UCSD-AML1 (cell line): ENCODE measurements around the gene RALGDS.
A peak's percentile ranks its signal among the peaks of the same experiment; 100 is the strongest.

Experiments used
- DNase-seq: peaks from one replicate; lab custom pipeline; 2025; ENCODE audit not compliant: unreplicated experiment; lab: John Stamatoyannopoulos, UW

RALGDS gene

DNA sequence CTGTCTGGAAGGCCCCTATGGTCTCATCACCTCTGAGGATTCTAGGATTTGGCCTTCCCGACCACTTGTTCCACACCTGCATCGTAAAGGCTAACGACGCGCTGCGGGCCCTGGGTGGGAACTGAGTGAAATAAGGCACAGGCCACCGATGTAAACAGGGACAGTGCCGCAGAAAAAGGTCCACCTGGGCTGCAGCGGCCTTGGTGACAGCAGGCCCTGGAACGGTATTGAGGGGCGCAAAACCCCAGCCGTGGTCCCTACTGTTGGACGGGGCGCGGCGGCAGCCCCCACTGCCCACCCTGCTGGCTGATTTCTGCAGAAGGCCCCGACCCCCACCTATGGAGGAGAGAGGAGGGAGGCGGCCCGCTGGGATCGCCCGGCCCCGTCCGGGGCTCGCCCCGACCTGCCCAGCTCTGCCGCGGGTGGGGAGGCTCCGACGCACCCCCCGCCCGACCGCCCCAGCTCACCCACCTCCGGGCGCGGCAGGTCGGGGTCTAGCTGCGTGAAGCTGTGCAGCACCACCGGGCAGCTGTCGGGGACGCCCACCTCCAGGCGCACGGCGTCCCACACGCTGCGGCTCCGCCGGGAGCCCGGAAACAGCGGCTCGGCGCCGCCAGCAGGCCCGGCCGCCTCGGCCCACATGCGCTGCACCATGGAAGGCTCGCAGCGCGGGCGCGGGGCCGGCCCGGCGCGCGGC, 391 bp downstream of the RALGDS start:
- DNase-seq = no peak

GRCh38 chr9:133119846-133120500, 1.1 kb downstream of the RALGDS start:
- DNase-seq = no peak

GRCh38 chr9:133119103-133119845, 1.8 kb downstream of the RALGDS start:
- DNase-seq = no peak

- no peak for DNase-seq
Measured at GRCh38 chr9:133118568-133118967, 2.5 kb downstream of the RALGDS start.

GRCh38 chr9:133118179-133118520, 2.9 kb downstream of the RALGDS start:
- DNase-seq = no peak

DNA sequence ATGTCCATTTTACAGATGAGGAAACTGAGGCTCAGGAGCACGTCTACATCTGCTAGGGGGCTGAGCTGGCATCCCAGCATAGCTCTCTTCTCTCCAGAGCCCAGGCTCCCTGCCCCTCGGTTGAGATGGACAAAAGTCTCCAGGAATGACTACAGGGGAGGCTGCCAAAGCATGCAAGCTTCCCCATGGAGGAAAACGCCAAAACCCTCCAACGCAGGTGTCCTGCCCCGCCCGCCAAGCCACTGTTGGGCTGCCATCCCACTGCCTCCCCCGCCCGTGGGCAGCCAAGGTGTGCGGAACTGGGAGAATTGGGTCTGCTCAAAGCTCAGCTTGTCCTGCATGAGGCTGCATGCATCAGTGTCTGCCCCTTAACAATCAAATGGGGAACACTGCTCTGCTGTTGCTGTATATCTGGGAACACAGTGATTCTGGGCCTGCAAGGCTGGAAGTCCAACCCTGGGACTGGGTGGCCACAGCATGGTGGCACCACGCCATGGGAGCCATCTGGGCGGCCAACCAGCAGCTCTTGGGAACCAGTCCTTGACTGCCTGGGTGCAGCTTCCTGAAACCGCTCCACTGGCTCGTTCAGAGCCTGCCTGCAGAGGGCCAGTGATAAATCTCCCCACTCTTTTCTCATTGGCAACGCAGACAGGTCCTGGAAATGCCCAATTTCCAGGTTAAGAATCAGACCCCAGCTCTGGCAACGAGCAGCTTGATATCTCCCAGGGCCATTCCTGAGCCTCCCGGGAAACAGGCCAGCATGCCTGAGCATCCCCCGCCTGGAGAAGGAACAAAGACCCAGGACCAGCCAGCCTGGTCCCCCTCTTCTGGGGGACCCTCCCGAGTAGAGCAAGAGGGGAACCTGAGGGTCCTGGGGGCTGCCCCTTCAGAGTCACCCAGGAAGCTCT, 3.5 kb downstream of the RALGDS start:
- DNase-seq = no peak

DNA sequence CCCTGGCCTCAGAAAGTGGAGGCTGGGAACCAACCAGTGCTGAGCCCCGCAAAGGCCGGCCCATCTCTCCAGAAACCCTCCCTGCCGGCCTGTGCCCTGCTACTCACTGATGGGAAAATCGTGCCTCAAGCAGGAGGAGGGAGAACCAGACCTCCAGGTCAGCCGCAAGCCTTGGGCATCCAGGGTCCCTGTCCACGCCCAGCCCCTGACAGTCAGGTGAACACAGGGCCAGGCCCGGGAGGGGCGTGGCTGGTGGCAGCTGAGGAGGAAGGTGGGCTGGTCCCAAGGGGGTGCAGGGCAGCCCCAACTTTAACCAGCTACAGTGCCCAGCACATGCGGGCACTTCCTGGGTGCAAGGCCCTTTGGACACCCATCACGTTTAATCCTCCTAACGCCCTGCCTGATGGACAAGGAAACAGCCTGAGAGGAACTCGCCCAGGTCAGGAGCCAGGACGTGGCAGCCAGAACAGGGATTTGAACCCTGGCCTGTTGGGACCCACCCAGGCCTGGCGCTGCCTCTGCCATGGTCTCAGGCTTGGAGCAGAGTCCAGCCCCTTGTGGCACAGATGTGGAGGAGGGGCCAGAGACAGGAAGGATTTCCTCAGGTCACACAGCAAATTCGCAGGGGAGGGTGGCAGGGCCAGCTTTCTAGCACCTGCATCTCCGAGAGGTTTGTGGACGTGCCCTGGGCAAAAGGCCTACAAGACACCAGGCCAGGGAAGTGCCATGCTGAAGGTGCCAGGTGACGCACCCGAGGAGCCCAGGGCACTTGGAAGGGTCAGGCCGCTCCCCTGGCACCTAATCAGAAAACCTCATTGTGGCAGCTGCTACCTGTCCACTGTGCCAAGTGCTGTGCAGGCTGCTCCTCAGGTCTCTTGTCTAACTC, 4.5 kb downstream of the RALGDS start:
- no peak for DNase-seq

DNA sequence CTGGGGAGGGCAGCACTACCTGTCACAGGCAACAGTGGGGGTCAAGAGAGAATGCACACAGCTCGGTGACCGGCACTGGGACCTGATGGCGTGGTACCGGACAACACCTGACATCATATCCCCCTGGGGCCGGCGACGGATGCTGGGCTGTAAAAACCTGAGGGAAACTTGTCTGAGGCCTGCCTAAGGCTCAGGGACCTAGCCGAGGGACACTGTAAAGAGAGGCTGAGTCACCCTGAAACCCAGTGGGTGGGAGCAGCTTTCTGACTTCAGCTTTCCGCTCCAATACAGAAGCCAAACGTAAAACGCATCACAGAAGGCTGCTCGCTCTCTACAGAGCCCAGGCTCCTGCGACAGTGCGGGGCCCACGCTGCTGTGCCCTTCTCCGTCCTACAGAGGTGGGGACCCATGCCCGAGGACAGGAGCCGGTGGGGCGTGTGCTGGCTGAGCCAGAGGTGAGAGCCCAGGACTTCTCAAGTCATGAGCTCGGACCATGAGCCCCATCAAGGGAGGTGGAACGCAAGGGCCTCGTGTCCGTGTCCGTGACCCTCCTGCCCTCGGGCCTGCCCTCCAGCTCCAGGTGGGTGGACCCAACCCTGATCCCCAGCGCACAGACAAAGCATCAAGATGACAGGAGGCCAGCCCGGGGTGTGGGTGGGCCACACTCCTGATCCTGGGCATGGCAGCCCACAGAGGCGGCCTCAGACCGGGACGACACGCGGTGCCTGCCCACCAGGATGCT, 5.3 kb downstream of the RALGDS start:
- DNase-seq = no peak

DNA sequence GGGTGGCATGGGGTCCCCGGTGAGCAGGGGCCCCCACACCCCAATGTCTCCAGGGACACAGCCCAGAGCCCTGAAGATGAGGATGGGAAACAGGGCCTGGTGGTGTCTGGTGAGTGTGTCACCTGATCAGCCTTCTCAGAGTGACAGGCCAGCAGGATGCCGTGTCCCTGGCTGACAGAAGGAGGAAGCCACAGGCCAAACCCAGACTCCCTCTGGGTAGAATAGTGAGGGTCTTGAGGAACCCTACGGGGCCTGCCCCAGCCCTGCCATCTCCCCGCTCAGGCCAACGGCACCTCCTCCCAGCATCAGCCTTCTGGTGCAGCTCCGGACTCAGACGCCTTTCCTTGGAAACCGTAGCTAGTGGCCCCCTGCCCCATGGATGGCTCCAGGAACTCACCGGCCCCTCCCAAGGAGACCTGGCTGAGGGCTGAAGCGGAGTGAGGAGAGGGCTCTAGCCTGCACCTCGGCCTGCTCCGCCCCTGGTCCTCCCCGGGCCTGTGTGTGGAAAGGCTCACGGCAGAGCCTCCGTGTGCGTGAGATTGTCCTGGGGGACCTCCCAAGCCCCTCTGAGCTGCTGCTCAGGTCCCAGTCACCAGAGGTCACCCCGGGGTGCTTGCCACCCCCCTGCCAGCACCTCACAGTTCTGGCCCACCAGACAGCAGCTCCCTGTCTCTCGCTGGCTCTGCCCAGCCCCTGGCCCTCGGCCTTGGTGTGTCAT, 6.0 kb downstream of the RALGDS start:
- DNase-seq = peak; percentile 64

DNA sequence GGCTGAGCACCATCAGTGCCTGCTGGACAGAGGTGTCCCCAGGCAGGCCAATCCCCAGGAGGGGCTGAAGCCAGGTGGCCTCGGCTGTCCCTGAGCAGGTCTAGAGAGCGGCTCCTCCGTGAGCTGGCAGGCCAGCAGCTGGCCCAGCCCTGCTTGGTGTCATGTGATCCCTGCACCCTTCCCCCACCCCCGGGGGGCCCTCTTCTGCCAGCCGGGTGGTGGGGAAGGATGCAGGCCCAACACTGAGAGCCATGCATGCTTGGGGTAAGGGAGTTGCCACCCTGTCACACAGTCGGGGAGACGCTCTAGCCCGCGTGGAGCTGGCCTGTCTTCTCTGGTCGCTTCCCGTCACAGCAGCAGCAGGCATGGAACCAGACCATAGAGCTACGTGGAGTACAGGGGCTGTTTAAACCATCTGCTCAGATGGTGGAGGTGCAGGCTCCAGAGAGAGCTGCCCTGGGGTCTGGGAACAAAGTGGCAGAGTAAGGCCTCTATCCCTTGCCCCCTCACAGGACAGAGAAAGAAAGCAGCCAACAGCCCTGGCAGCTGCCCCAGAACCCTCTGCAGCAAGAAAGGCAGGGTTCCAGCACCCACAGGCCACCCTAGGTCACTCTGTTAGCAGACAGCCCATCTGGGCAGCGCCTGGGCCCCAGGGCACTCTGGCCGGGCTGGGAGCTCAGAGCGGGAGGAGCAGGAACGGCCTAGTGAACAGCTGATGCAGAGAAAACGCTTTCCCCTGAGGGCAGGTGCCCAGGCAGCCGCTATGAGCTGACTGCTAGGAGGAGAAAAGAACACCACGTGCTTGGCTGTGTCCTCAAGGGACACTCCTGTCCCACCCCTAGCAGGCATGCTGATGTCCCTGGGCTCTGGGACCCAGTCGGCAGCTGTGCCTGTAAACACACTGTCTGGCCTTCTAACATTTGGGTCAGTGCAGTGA, 6.8 kb downstream of the RALGDS start:
- peak; percentile 46 for DNase-seq

DNA sequence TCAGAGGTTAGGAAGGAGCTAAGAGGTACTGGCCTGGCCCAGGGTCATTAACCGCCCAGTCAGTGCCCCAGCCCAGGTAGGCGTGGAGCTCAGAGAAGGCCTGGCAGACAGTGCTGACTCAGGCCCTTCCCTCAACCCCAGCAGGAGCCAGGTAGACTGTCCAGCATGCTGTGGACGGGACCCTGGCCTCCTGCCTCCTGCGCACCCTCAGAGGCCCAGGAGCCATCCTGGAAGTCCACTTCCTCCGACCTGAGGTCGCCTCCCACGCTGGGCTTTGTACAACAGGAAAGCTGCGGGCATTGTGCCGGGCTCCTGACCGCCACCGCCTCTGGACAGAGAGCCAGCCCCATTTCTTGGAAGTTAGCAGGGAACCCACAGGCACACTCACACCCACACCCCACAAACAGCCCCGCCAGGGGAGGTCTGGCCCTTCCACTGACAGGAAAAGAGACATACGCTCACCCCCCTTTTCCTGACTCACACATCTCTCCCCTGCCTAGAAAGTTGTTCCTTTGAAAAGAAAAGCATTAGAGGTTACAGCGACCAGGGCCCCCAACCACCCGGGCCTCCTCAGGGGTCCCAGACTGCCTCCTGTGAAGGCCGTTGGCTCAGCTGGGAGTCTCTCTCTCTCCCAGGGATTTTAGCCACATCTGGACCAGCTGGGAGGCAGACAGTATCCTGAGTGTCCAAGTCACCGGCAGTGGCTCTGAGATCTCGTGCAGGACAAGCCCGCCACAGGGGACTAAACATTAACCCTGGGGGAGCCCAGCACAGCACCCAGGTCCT, 7.7 kb downstream of the RALGDS start:
- peak; percentile 76 for DNase-seq

- peak; percentile 83 for DNase-seq
Measured at GRCh38 chr9:133112663-133113026, 8.4 kb downstream of the RALGDS start.

GRCh38 chr9:133111808-133112662, 9.0 kb downstream of the RALGDS start:
- no peak for DNase-seq

DNA sequence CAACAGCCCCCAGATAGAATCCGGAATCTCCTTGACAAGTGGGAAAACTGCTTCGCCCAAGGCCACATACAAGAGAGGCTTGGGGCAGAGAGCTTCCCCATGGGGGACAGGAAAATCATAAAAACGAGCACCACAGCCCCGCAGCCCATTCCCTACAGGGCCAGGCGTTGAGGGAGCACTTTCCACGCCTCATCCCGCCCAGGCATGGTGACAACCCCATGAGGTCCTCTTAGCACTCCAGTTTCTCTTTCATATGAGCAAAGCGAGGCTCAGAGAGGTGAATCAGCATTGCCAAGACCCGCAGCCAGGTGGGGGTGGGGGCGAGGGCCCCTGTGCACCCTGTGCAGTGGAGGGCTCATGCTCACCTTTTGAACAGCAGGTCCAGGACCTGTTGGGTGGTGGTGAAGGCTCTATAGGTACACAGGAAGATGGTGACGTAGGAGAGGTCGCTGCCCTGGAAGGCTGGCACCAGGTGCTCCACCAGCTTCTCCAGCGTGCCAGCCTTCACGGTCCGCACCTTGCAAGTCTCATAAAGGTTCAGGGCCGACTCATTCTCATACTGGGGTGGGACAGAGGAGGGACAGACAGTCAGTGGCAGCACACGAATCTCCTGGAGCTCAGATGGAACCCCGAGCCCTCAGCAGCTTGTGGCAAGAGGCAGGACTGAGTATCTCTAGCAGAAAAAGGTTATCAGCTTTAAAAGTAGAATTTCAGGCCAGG, 10.9 kb downstream of the RALGDS start:
- no peak for DNase-seq

GRCh38 chr9:133108794-133109641, 12.0 kb downstream of the RALGDS start:
- no peak for DNase-seq
